HG02678 (cell line): ENCODE results near the gene C14orf180.
"Not testable (repeated sequence)": the region's sequence is repeated elsewhere in the genome, so short reads cannot be mapped to it uniquely, and the experiment has no call there.

Experiments
- ATAC-seq: cut with Tn5 transposase; IDR thresholded peaks from one replicate; pipeline ENCODE4 v1.9.1; 2021; ENCODE audit warnings: mild to moderate bottlenecking, moderate library complexity; ENCODE audit not compliant: unreplicated experiment

The C14orf180 gene

DNA sequence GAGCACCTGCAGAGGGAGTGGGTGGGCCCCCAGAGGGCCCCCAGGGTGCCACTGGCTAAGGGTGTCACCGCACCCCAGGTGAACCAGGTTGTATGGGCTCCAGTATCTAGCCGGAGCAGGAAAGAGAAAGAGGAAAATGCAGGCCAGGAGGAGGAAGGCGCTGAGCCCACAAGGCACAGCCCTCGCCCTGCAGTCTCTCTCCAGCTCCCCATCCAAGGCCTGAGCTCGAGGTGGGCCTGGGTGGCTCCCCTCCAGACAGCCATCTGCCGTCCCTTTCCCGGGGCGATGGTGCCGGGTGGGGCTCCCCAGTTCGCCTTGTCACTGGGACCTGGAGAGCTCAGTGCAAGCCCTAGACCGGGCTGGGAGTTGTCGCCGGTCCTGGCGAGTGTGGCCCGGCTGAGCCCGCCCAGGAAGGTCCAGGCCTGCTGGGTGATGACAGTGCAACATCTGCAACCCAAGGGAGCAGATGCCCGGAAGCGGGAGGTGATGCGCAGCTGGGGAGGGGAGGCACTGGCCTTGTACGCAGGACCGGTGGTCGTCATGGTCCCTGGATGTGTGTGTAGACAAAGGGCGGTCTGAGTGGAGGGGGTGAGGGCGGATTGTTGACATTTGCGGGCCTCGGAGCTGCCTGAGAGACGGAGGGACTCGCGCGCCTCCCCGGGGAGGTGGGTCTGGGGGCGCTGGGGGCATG lies 24.3 kb downstream of the C14orf180 start:
- ATAC-seq = no peak

DNA sequence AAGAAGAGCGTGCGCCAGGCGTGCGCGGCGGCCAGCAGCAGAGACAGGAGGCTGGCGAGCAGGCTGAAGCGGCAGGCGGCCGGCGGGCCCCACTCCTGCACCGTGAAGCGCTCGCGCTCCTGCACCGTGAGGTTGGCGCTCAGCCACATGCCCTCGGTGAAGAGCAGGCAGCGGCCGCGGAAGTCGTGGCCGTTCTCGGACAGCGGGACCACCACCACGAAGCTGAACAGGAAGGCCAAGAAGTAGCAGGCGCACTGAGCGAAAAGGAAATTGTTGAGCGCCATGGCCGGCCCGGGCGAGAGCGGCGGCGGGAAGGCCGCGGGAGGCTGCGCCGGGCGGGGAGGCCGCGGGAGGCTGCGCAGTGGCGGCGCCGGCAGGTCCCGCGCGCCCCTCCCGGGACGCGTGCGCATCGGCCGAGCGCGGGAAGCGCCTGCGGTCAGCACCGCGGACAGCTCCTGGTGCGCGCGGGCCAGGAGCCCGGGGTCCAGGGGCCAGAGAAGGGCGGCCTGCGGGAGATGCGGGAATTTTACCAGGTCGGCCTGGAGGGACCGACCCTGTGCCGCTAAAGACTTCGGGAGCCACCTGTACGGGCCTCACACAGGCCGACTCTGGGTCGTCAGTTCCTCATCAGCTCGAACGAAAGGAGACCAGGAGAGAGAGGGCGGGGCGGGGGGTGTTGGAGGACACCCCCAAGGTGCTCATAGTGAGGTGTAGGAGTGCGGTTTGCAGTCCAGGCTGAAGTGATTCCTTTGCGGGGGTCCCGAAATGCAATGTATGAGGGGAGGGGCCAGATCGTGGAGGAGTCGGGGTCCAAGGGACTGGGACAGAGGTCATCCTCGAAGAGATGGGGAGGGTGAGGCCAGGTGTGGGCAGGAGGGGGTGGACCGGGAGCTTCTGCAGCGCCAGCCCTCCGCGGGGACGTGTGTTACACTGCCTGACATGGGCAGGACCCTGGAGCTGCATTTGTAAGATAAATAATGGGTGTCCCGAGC lies 25.2 kb downstream of the C14orf180 start, which contains the start of gene TMEM179:
Gene TMEM179, minus strand, starts transcription at position 315 of the 992 bp plus-strand sequence. Its CDS starts 31 bp downstream, at position 284.
- no peak for ATAC-seq

DNA sequence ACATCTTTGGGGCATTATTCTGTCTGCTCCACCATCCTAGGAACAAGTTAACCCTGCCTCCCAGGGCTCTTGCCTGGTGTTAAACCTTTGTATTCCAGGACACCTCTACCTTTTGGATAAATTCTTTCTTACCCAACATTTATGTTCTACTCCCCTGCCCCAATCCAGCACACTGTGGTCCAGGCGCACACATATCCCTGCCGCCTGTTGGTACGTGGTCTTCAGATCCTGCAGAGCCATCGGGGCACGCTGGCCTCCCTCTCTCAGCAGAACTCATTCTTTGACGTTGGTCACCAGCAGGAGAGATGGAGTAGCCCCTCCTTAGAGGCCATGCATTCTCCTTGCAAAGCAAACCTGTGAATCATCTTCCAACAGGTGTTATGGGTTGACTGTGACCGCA lies 30.1 kb downstream of the C14orf180 start:
- ATAC-seq = no peak

DNA sequence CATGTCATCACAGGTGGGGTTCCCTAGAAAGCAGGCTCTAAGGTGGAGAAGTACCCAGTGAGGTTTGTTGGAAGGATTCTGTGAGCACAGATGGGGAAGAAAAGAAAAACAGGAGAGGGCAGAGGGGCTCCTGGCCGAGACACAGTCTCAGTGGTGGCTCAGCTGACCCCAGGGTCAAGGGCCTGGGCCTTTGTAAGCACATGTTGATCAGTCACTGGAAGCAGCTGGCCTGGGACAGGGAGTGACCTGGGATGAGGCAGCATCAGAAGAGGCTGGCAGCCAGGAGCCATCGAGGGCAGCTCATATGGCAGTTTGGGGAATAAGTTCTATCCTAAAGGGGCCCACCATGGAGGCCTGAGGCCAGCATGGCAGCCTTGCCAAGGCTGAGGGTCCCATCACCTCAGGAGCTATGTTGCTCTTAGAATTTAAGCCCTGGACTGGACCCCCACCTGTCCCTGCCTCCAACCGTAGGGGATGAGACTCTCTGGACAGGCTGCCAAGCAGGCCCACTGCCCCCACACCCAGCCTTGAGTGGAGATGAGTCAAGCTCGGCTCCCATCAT lies 31.3 kb downstream of the C14orf180 start:
- no peak for ATAC-seq

DNA sequence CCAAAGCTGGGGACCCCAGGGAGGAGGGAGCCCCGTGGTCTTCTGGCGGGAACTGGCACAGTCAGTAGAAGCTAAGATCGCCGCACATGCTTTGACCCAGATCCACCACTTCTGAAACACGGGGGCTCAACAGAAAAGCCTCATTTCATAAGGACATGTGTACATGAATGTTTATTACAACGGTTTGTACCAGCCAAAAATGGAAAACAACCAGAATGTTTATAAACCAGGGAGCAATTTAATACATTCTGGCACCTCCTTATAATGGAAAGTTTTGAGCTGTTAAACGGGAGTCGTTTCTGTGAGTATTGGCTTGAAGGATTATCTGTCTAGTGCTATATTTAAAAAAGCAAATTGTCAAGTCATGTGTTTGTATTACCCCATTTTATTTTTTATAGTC lies 32.3 kb downstream of the C14orf180 start:
- no peak for ATAC-seq

DNA sequence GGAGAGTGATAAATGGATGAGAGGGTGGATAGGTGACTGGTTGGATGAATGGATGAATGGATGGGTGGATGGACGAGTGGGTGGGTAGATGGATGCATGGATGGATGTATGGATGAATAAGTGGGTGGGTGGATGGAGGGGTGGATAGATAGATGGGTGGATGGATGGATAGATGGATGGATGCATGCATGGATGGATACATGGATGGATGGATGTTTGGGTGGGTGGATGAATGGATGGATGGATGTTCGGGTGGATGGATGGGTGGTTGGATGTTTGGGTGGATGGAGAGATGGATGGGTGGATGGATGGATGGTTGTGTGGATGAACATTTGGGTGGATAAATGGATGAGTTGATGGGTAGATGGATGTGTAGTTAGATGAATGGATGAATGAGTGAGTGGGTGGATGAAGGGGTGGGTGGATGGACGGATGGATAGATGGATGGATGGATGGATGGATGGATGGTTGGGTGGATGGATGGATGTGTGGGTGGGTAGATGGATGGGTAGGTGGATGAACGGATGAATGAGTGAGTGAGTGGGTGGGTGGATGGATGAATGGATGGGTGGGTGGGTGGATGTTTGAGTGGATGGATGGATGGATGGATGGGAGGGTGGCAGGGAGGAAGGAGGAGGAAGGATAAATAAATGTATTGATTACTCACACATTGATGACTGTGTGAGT lies 34.7 kb downstream of the C14orf180 start:
- no peak for ATAC-seq

DNA sequence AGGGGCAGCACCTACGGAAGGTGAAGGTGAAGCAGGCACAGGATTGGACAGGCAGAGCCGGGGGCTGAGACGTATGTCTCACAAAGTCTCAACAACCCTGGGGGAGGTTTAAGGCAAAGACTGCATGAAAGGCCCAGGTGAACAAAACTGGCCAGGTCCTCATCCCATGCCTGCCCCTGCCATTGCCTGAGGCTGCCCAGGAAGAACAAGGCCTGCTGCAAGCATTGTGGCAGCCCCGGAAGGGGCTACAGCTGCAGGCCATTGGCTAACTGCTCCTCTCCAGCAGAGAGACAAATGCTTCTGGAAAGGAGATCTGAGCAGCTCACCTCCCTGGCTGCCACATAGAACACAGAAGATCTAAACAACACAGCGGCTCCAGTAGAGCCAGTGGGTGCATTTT lies 45.4 kb downstream of the C14orf180 start:
- ATAC-seq = no peak

DNA sequence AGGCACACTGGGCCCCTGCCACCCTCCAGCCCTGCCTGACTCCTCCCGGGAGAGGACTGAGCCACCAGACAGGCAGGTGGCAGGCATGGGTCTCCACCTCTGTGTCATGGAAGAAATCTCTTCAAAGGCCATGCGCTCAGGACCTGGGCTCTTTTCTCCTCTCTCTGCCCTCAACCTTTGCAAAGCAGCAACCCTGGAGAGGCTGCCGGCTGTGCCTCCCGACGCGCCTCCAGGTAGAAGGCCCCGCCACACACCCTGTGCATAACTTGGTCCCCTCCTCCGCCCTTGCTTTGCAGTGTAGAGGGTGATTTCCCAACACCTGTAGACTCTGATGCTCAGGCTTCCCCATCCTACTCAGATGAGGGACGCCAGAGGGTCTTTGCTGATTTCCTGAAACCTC lies 53.2 kb downstream of the C14orf180 start:
- ATAC-seq = no peak

DNA sequence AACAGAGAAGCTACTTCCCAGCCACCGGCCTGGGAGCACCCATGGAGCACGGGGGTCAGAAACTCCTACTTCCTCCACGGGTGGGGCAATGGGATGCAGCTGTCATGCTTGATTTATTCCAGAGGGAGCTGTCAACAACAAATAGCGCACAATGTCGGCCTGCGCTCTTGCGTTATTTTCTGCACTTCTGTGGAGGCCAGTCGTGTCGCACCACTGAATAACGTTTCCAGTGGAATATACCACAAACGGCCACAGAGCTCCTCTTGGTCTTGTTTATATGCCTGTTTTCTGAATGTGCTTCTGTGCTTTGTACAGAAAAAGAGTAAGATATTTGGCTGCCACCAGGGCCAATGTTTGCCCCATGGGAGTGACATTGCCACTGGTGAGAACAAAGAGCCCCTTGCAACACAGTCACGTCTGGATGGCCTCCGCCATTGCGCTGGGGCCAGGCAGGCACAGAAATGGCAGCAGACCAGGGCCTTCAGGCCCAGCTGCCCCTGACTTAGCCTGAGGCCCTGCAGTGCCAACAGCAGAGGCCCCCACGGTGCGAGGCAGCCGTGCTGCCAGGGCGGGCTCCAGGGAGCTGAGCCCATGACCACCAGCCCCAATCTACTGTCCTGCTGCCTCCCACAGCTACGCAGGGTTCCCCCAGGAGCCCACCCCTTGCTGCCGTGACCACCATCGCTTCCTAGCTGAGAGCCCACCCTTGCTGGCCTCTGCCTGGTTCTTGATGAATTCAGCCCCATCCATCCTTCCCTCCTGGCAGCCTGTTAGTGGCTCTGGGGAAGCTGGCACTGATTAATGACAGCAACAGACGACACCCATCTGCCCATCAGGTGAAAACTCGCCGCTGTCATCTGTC lies 53.9 kb downstream of the C14orf180 start:
- ATAC-seq = no peak

DNA sequence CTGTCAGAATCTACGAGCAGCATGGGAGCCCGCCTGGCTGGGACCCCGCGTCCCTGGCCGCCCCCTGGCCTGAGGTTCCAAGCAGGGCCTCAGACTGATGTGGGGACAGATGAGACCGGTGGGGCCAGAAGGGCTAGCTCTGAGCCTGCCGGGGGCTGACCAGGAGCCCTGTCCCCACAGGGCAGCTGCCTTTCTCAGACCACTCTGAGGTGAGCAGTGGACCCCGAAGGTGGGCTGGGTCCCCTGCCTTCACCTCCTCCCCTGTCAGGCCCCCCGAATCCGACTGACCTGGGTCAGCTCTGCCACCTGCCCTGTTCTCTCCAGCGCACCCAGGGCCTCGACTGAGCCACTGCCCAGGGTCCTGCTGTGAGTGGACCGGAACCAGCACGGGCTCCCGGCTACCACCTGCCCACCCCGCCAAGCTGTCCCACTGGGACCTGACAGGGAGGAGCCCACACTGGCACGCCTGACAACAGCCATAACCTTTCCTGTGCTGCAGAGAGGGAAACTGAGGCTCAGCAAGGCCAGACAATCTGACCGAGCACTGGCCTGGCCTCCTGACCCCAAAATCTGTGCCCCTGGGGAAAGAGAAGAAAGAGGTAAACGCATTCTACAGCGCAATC lies 54.7 kb downstream of the C14orf180 start:
- ATAC-seq = no peak

DNA sequence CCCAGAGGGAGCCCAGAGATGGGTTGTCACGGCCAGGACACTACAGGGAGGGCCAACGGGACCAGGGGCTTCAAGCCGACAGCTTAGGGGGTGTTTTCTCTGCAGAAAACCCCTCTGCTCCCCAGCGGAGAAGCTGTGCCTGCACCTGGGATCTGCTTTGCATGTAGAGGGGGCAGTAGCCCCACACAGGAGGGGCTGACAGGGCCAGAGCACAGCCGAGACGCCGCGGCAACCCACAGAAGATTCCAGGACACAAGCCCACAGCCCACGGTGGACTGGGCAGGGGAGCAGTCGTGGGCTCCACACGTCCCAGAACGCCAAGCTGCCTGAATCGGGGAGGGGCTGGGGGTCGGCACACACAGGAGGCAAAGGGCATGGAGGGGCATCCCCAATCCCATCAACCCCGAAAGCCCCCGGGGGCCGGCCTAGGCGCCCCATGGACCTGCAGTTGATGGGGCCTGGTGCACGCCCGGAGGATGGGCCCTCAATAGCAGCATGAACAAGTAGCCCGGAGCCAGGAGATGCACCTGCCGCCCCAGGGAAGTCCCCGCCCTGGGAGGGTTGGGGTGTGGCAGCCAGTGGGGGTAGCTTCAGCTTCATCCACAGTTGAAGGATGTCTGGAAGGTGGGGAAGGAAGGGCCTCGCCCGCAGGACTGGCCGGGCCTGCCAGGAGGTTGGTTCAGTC lies 55.5 kb downstream of the C14orf180 start:
- no peak for ATAC-seq

DNA sequence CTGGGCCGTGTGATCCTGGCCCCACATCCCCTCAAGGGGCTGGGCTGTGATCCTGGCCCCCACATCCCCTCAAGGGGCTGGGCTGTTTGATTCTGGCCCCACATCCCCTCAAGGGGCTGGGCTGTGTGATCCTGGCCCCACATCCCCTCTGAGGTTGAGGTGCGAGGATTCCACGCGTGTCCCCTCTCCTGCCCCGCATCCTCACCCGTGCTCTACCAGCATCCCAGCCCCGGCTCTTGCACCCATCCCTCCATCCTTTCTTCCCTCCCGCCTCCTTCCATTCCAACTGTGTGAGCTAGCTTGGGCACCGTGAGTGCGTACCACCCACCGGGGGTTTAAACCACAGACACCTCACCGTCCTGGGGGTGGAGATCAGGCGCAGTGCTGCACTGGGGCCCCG lies 56.2 kb downstream of the C14orf180 start:
- no peak for ATAC-seq

DNA sequence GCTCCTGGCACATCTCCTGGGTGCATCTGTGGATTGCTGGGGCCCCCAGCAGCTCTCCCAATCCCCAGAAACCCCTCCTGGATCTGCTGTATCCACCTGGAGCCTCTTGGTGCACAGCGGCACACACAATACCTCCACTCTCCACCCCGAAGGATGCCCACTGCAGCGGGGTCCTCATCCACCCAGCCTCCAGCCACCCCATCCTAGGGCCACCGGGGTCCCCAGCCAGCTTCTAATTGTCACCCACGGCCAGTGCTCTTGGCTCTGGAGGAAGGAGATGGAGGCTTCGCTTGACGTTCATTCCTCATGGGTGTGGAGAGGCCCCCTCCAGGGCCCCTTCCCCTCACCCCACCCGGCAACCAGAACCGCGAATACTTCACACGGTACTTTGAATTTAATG lies 56.6 kb downstream of the C14orf180 start:
- ATAC-seq = no peak

DNA sequence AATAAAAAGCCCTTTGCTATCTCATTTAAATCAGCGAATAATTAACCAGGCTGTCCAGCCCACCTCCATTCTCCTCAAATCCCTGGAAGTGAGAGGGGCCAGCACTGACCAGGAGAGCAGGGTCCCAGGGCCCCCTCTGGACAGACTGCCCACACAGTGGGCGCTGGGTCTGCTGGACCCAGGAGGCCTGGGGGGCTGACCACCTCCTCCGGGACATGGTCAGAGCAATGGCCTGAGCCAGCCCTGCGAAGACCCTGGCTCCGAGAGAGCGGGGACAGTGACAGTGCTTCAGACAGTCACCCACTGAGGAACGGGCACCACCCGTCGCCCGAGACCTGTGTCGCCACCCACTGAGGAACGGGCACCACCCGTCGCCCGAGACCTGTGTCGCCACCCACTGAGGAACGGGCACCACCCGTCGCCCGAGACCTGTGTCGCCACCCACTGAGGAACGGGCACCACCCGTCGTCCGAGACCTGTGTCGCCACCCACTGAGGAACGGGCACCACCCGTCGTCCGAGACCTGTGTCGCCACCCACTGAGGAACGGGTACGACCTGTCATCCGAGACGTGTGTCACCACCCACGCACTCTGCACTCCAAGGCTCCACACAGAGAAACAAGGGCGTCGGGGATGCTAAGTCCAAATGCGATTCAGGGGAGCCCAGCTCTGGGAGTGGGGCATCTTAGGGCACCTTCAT lies 57.4 kb downstream of the C14orf180 start:
- not testable (repeated sequence) for ATAC-seq

DNA sequence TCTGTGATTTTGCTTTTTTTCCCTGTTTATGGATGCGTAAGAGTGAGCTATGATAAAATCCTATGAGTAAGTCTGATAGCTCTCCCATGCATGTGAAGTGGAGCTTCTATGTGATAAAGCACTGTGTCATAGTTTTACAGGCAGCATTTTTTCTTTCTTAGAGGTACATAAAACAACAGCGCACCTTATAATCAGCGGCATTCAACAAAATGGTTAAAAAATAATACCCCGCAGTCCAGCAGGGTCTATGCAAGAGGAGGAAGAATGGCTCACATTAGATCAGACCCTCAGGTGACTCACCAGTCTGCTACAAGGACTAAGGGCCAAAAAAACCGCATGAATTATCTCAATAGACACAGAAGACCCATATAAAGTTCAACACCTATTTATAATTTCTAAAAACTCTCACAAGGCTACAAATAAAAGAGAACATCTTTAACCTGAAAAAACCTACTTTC lies 58.0 kb downstream of the C14orf180 start:
- ATAC-seq = no peak

DNA sequence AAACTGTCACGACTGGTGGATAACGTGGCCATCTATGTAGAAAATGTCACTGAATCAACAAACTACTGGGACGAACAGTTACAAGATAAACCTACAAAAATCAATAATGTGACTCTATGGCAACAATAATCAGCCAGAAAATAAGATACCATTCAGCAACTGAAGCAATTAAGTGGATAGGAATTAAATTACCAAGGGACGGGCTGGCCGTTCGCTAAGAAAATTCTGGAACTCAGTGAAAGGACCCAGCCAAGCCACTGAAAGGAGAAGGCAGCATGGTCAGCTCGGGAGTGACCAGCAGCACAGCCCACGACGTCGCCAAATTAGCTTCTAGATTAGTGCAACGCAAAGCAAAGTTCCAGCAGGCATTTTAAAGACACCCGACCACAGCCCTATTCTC lies 58.6 kb downstream of the C14orf180 start:
- ATAC-seq = no peak

DNA sequence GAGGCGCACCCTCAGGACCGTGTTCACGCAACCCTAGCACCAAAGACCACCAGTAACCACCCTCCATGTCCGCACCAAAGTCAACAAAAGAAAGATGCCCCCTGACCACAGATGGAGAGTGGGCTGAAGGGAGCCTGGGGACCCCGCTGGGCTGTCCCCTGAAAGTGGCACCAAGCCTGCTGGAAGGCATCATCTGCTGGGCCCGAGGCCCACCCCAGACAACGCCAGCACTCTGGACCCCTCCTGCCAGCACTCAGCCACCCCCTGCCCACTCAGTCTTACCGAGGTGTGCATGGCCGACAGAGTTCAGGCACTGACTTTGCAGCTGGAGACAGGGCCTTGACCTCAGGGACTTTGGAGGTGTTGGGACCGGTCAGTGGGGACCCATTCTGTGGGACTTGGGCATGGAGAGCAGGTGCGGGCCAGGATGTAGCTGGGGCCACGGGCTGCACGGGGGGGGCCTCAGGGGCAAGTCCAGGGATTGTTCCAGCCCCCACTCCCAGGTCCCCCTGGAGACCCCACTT lies 59.4 kb downstream of the C14orf180 start:
- ATAC-seq = no peak

DNA sequence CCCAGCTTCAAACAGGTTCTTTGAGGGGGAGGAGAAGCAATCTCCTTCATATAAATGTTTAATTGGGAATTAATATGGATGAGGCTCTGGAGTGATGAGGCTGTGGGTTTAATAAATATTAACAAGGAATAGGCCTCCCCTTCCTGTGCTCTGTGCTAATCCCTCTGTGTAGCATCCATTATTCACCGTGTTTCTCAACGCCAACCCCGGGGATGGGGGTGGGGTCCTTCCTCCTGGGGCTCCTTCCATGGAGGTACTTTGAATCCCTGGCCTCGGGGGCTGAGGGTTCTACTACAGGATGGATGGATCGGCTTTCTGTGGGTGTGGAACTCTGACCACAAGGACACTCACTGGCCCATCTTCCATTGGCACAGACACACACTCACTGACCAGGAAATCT lies 59.9 kb downstream of the C14orf180 start:
- ATAC-seq = no peak
